ENCODE results near the gene SESN3. TPM values are rescaled to one million over a fixed set of nuclear protein-coding genes. Genes with fewer than 3 reads are reported as not detected.

The SESN3 gene
- polyA plus RNA-seq, 1 donor from 2014 or later: 11.1 TPM

- Histone ChIP-seq H3K9me2 (ENCODE audit: insufficient read depth, low read length) (no peaks in the 10 kb centered on the region), H3F3A (ENCODE audit: insufficient read depth, low read length, poor library complexity, severe bottlenecking) (no peaks in the 10 kb centered on the region), H3K79me2 (replicated peaks; ENCODE audit: insufficient read depth, low read length) (no peaks in the 10 kb centered on the region), H3K9me3 (ENCODE audit: low read length) (no peaks in the 10 kb centered on the region), H2AFZ (ENCODE audit: low read depth, low read length) (no peak overlapping the region), H3K4me2 (ENCODE audit: low read length) (no peak overlapping the region), H3K27ac (ENCODE audit: low read length) (no peak overlapping the region), H3K27me3 (ENCODE audit: insufficient read depth, low read depth, low read length) (no peaks in the 10 kb centered on the region), H3K36me3 (ENCODE audit: insufficient read depth, low read length) (no peaks in the 10 kb centered on the region), H4K20me1 (ENCODE audit: insufficient read depth) (no peaks in the 10 kb centered on the region), H3K9ac (ENCODE audit: low read length) (no peak overlapping the region), H3K4me3 (ENCODE audit: low read length) (no peak overlapping the region)
- TF ChIP-seq EZH2 (IDR thresholded peaks at IDR 0.05; ENCODE audit: borderline replicate concordance, insufficient read depth, low read length, poor library complexity, severe bottlenecking): no peak
These were observed 73.2 kb downstream of the SESN3 start for GRCh38 chr11:95157824-95158223.

GRCh38 chr11:95156916-95157541 lies 74.0 kb downstream of the SESN3 start:
- Histone ChIP-seq H3K9me2 (ENCODE audit: insufficient read depth, low read length) (no peaks in the 10 kb centered on the region), H3K4me2 (ENCODE audit: low read length) (no peak overlapping the region), H3K27ac (ENCODE audit: low read length) (no peak overlapping the region), H3K4me3 (ENCODE audit: low read length) (no peak overlapping the region), H3F3A (ENCODE audit: insufficient read depth, low read length, poor library complexity, severe bottlenecking) (no peaks in the 10 kb centered on the region), H3K36me3 (ENCODE audit: insufficient read depth, low read length) (no peaks in the 10 kb centered on the region), H3K79me2 (replicated peaks; ENCODE audit: insufficient read depth, low read length) (no peaks in the 10 kb centered on the region), H3K9me3 (ENCODE audit: low read length) (no peaks in the 10 kb centered on the region), H4K20me1 (ENCODE audit: insufficient read depth) (no peaks in the 10 kb centered on the region), H3K9ac (ENCODE audit: low read length) (no peak overlapping the region), H2AFZ (ENCODE audit: low read depth, low read length) (no peak overlapping the region), H3K27me3 (ENCODE audit: insufficient read depth, low read depth, low read length) (no peaks in the 10 kb centered on the region)
- TF ChIP-seq TAF1 (IDR thresholded peaks at IDR 0.05; ENCODE audit: low read depth) (no peak), POLR2AphosphoS5 (IDR thresholded peaks at IDR 0.05) (no peak), CTCF (IDR thresholded peaks at IDR 0.05; ENCODE audit: poor library complexity, severe bottlenecking) (no peak)

GRCh38 chr11:95156133-95156721 lies 74.8 kb downstream of the SESN3 start:
- peaks cover 2% of the 10 kb centered on the region for H3K27me3 ChIP-seq (ENCODE audit: insufficient read depth, low read depth, low read length)
- no peak overlapping the region for H3K9ac ChIP-seq (ENCODE audit: low read length)
- H4K20me1 ChIP-seq (ENCODE audit: insufficient read depth): no peaks in the 10 kb centered on the region
- H3F3A ChIP-seq (ENCODE audit: insufficient read depth, low read length, poor library complexity, severe bottlenecking): no peaks in the 10 kb centered on the region
- H3K27ac ChIP-seq (ENCODE audit: low read length): no peak overlapping the region
- no peaks in the 10 kb centered on the region for H3K9me3 ChIP-seq (ENCODE audit: low read length)
- H3K79me2 ChIP-seq (replicated peaks; ENCODE audit: insufficient read depth, low read length): no peaks in the 10 kb centered on the region
- no peak overlapping the region for H2AFZ ChIP-seq (ENCODE audit: low read depth, low read length)
- no peaks in the 10 kb centered on the region for H3K9me2 ChIP-seq (ENCODE audit: insufficient read depth, low read length)
- no peak overlapping the region for H3K4me3 ChIP-seq (ENCODE audit: low read length)
- TF ChIP-seq POLR2AphosphoS5 (IDR thresholded peaks at IDR 0.05): no peak
- no peak for TF ChIP-seq EZH2 (IDR thresholded peaks at IDR 0.05; ENCODE audit: borderline replicate concordance, insufficient read depth, low read length, poor library complexity, severe bottlenecking)
- no peak for TF ChIP-seq TAF1 (IDR thresholded peaks at IDR 0.05; ENCODE audit: low read depth)
- TF ChIP-seq CTCF (IDR thresholded peaks at IDR 0.05; ENCODE audit: poor library complexity, severe bottlenecking): no peak
- no peak for TF ChIP-seq EP300 (conservative IDR thresholded peaks at IDR 0.05; ENCODE audit: poor library complexity, severe bottlenecking)
- no peak for TF ChIP-seq REST (IDR thresholded peaks at IDR 0.05; ENCODE audit: borderline replicate concordance)
- no peak for TF ChIP-seq RAD21 (conservative IDR thresholded peaks at IDR 0.05)
- TF ChIP-seq MXI1 (conservative IDR thresholded peaks at IDR 0.05; ENCODE audit: poor library complexity, severe bottlenecking): no peak
- TF ChIP-seq SMC3 (conservative IDR thresholded peaks at IDR 0.05; ENCODE audit: poor library complexity): no peak
- no peaks in the 10 kb centered on the region for H3K36me3 ChIP-seq (ENCODE audit: insufficient read depth, low read length)
- H3K4me2 ChIP-seq (ENCODE audit: low read length): no peak overlapping the region
